Brain microvascular endothelial cell (primary cell): ENCODE data around the gene OR6C75.

ENCODE experiments used
- DNase-seq: peaks from one replicate; pipeline ENCODE4 v3.0.0-alpha.2; 2020
- H3K27ac ChIP-seq: fragments of 250-450 bp; sonication (Bioruptor Pico); 2 replicates; pipeline ENCODE4 v1.5.1; 2020; ENCODE audit warnings: mild to moderate bottlenecking, moderate library complexity
- H3K27me3 ChIP-seq: fragments of 250-450 bp; sonication (Bioruptor Pico); replicated peaks from 2 replicates; pipeline ENCODE4 v1.5.1; 2020; ENCODE audit warnings: mild to moderate bottlenecking
- H3K36me3 ChIP-seq: fragments of 250-450 bp; sonication (Bioruptor Pico); replicated peaks from 2 replicates; pipeline ENCODE4 v1.5.1; 2020; ENCODE audit warnings: mild to moderate bottlenecking
- H3K4me3 ChIP-seq: 2 replicates; pipeline ENCODE4 v1.5.1; 2011; ENCODE audit warnings: low read depth, mild to moderate bottlenecking, control low read depth, low read length, moderate library complexity
- in situ Hi-C: cut with HindIII; loops from 2 replicates; pipeline ENCODE4 v1.10.0; 2017; ENCODE audit warnings: low sequenced_read_pairs, low pct_ligation_motif_present
- TF ChIP-seq, protein P1 (sequence below): IDR thresholded peaks from 2 replicates; pipeline ENCODE4 v1.5.1; 2011; ENCODE audit warnings: low read depth, mild to moderate bottlenecking, moderate library complexity, low read length, control low read depth, inconsistent platforms; ENCODE audit errors: missing control alignments

Gene OR6C75

DNA sequence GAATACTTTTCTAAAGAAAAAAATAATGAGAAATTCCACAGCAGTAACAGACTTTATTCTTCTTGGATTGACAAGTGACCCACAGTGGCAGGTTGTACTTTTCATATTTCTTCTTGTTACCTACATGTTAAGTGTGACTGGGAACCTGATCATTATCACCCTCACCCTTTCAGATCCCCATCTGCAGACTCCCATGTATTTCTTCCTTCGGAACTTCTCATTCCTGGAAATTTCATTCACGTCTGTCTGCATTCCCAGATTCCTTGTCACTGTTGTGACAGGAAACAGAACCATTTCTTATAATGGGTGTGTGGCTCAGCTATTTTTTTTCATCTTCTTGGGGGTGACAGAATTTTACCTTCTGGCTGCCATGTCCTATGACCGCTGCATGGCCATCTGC lies 2.3 kb downstream of the OR6C75 start:
- H3K27me3 ChIP-seq: no peaks in the 10 kb centered on the region
- in situ Hi-C loops: no loop called here
- H3K27ac ChIP-seq: no peak overlapping the region
- H3K36me3 ChIP-seq: no peaks in the 10 kb centered on the region
- H3K4me3 ChIP-seq: no peak overlapping the region
- DNase-seq: no peak
- TF ChIP-seq, protein P1, sequence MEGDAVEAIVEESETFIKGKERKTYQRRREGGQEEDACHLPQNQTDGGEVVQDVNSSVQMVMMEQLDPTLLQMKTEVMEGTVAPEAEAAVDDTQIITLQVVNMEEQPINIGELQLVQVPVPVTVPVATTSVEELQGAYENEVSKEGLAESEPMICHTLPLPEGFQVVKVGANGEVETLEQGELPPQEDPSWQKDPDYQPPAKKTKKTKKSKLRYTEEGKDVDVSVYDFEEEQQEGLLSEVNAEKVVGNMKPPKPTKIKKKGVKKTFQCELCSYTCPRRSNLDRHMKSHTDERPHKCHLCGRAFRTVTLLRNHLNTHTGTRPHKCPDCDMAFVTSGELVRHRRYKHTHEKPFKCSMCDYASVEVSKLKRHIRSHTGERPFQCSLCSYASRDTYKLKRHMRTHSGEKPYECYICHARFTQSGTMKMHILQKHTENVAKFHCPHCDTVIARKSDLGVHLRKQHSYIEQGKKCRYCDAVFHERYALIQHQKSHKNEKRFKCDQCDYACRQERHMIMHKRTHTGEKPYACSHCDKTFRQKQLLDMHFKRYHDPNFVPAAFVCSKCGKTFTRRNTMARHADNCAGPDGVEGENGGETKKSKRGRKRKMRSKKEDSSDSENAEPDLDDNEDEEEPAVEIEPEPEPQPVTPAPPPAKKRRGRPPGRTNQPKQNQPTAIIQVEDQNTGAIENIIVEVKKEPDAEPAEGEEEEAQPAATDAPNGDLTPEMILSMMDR: no peak

DNA sequence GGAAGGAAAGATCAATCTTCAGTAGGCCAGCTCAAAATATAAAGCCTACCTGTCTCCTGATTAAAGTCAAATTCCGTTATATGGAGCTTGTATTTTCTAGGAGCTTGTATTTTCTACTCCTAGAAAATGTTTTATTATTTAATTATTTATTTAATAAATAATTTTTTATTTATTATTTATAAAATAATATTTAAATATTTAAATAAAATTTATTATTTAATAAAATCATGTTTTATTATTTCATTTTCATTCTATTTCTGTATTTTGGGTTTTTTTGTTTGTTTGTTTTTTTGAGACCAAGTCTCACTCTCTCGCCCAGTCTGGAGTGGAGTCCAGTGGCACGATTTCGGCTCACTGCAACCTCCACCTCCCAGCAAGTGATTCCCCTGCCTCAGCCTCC lies 9.7 kb downstream of the OR6C75 start:
- in situ Hi-C loops: no loop called here
- Histone ChIP-seq H3K27ac (no peak overlapping the region), H3K36me3 (no peaks in the 10 kb centered on the region), H3K27me3 (no peaks in the 10 kb centered on the region), H3K4me3 (no peak overlapping the region)
- TF ChIP-seq, protein P1: no peak
- no peak for DNase-seq

DNA sequence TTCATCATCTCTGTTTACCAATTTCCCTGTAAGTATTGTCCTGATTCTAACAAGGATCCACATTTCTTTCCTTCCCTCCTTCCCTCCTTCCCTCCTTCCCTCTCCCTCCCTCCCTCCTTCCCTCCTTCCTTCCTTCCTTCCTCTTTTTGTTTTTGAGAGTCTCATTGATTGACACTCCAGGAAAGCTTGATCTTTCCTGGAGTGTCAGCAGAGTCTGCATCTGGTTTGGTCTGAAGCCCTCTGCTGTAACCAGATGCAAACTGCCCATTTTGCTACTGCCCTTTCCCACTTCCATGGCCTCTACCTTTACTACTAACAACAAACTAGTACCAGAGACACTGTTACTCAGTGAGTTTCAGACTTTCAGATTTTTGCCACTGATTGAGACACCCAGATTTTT lies 23.1 kb downstream of the OR6C75 start:
- H3K27ac ChIP-seq: no peak overlapping the region
- TF ChIP-seq, protein P1: no peak
- in situ Hi-C loops: no loop called here
- H3K4me3 ChIP-seq: no peak overlapping the region
- no peaks in the 10 kb centered on the region for H3K27me3 ChIP-seq
- no peaks in the 10 kb centered on the region for H3K36me3 ChIP-seq
- DNase-seq: no peak

DNA sequence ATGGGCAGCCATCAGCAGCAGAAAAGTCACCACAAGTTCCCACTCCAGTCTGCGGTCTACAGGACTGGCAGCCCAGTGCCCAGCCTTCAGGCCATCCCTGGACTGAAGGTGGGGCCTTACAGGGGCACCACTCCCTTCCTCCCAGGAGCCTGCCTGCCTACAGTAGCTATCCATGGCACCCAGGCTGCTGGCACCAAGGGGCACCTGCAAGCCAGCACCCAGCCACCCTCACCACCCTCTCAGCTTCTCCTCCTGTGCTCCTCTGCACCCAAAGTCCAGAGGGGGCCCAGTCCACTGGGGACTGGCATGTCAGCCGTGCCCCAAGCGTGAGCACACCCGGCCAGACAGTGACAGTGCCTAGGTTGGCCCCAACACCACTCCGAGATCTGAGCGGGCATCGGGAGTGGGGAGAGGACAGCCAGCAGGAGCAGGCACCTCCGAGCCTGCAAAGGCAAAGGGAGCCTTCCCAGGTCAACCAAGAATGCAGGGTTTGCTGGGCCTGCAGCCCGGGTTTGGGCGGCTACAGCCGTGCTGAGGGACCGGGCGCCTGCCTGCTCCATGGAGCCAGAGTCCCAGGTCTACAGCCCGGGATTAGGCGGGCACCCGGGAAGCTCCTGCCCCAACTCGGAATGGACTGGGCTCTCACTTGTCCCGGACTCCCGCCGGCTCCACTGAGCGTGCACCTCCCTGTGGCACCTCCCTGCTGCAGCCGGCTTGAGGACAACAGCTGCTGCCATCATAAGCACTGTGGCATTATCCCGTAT lies 29.4 kb downstream of the OR6C75 start:
- TF ChIP-seq, protein P1: no peak
- in situ Hi-C loops: no loop called here
- no peak for DNase-seq
- Histone ChIP-seq H3K36me3 (no peaks in the 10 kb centered on the region), H3K27me3 (no peaks in the 10 kb centered on the region), H3K4me3 (no peak overlapping the region), H3K27ac (no peak overlapping the region)

DNA sequence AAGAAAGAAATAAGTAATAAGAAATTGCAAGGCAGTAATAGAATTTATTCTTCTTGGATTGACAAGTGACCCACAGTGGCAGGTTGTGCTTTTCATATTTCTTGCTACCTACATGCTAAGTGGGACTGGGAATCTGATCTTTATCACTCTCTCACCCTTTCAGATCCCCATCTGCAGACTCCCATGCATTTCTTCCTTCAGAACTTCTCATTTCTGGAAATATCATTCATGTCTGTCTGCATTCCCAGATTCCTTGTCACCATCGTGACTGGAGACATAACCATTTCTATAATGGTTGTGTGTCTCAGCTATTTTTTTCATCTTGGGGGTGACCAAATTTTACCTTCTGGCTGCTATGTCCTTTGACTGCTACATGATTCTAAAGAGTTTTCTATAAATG lies 33.6 kb downstream of the OR6C75 start:
- DNase-seq: no peak
- TF ChIP-seq, protein P1: no peak
- H3K27me3 ChIP-seq: no peaks in the 10 kb centered on the region
- in situ Hi-C loops: no loop called here
- no peak overlapping the region for H3K4me3 ChIP-seq
- H3K36me3 ChIP-seq: no peaks in the 10 kb centered on the region
- H3K27ac ChIP-seq: no peak overlapping the region

DNA sequence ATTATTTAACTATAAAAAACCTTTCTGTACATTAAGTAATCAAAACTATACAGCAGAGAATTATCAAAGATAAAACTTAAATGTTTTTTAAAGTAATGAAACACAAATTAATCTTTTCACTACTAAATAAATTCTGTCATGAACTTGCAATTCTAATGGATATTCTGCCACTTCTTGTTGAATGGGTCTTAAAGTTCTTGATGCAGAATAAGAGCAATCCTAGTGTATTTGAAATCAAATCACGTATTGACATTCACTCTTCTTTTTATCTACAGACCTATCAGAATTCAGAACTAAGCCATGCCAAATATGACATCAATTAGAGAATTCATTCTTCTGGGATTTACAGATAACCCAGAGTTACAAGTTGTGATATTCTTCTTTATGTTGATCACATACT lies 37.5 kb downstream of the OR6C75 start, which contains the start of gene OR6C65:
Gene OR6C65, plus strand, starts transcription at position 301 of the 400 bp plus-strand sequence. Its CDS starts 0 bp downstream, at position 301.
- in situ Hi-C loops: no loop called here
- H3K4me3 ChIP-seq: no peak within 1 kb of the TSS
- H3K36me3 ChIP-seq: no peaks in the 10 kb centered on the region
- no peaks in the 10 kb centered on the region for H3K27me3 ChIP-seq
- H3K27ac ChIP-seq: no peak within 1 kb of the TSS
- TF ChIP-seq, protein P1: no peak
- DNase-seq: no peak
